Neural cell (in vitro differentiated cells): Measurements from ENCODE around the gene MAN2A2. TPM values are rescaled to one million over a fixed set of nuclear protein-coding genes. Genes with fewer than 3 reads are reported as not detected.
A peak's percentile ranks its signal among the peaks of the same experiment; 100 is the strongest.

Experiments used
- H2AFZ ChIP-seq: fragments of 200-600, 300-800 bp; sonication (generic), shearing (Covaris generic); 2 replicates; pipeline ENCODE4 v1.6.0; 2014; ENCODE audit warnings: low read depth, mild to moderate bottlenecking, antibody characterized with exemption, low read length, moderate library complexity
- H3F3A ChIP-seq: fragments of 200-600 bp; shearing (Covaris generic); 2 replicates; pipeline ENCODE4 v1.6.1; 2016; ENCODE audit warnings: mild to moderate bottlenecking, moderate library complexity, mixed read lengths, antibody characterized with exemption, low read length; ENCODE audit not compliant: insufficient read depth, poor library complexity, severe bottlenecking
- H3K27ac ChIP-seq: fragments of 200-600, 300-800 bp; sonication (generic), shearing (Covaris generic); 2 replicates; pipeline ENCODE4 v1.5.1; 2014; ENCODE audit warnings: mild to moderate bottlenecking, low read length, moderate library complexity
- H3K27me3 ChIP-seq: fragments of 300-800, 200-600 bp; sonication (generic), shearing (Covaris generic); 2 replicates; pipeline ENCODE4 v1.6.0; 2014; ENCODE audit warnings: mild to moderate bottlenecking, low read depth, low read length, moderate library complexity; ENCODE audit not compliant: insufficient read depth
- H3K36me3 ChIP-seq: fragments of 300-800, 200-600 bp; sonication (generic), shearing (Covaris generic); 2 replicates; pipeline ENCODE4 v1.5.1; 2014; ENCODE audit warnings: mild to moderate bottlenecking, antibody characterized with exemption, low read length, moderate library complexity; ENCODE audit not compliant: insufficient read depth
- H3K4me2 ChIP-seq: fragments of 300-800, 200-600 bp; sonication (generic), shearing (Covaris generic); 2 replicates; pipeline ENCODE4 v1.6.0; 2014; ENCODE audit warnings: mild to moderate bottlenecking, low read length
- H3K4me3 ChIP-seq: fragments of 300-800, 200-600 bp; sonication (generic), shearing (Covaris generic); 2 replicates; pipeline ENCODE4 v1.5.1; 2014; ENCODE audit warnings: mild to moderate bottlenecking, low read length, moderate library complexity
- H3K79me2 ChIP-seq: fragments of 200-600 bp; shearing (Covaris generic); replicated peaks from 2 replicates; pipeline ENCODE4 v1.6.0; 2014; ENCODE audit warnings: mild to moderate bottlenecking, low read length, moderate library complexity; ENCODE audit not compliant: insufficient read depth
- H3K9ac ChIP-seq: fragments of 300-800, 200-600 bp; sonication (generic), shearing (Covaris generic); 2 replicates; pipeline ENCODE4 v1.6.1; 2016; ENCODE audit warnings: mild to moderate bottlenecking, low read length, mixed read lengths
- H3K9me2 ChIP-seq: fragments of 200-600 bp; shearing (Covaris generic); 2 replicates; pipeline ENCODE4 v1.6.1; 2016; ENCODE audit warnings: mild to moderate bottlenecking, low read length, mixed read lengths; ENCODE audit not compliant: insufficient read depth
- H3K9me3 ChIP-seq: fragments of 200-600, 300-800 bp; sonication (generic), shearing (Covaris generic); 2 replicates; pipeline ENCODE4 v1.6.1; 2016; ENCODE audit warnings: mild to moderate bottlenecking, mixed run types, low read length, moderate library complexity, mixed read lengths
- H4K20me1 ChIP-seq: fragments of 200-600 bp; shearing (Covaris generic); 2 replicates; pipeline ENCODE4 v1.6.1; 2016; ENCODE audit warnings: mild to moderate bottlenecking, mixed run types; ENCODE audit not compliant: insufficient read depth
- EP300 ChIP-seq: fragments of 450-650 bp; conservative IDR thresholded peaks from 2 replicates; pipeline ENCODE4 v1.6.1; 2014; ENCODE audit warnings: antibody characterized with exemption, mild to moderate bottlenecking, moderate library complexity; ENCODE audit not compliant: poor library complexity, severe bottlenecking
- EZH2 ChIP-seq: fragments of 200-600, 300-800 bp; shearing (Covaris generic), sonication (generic); IDR thresholded peaks from 2 replicates; pipeline ENCODE4 v1.6.1; 2014; ENCODE audit warnings: antibody characterized with exemption, low read length, borderline replicate concordance, mild to moderate bottlenecking; ENCODE audit not compliant: insufficient read depth, poor library complexity, severe bottlenecking
- MXI1 ChIP-seq: fragments of 450-650 bp; conservative IDR thresholded peaks from 2 replicates; pipeline ENCODE4 v1.6.1; 2014; ENCODE audit warnings: antibody characterized with exemption, mild to moderate bottlenecking; ENCODE audit not compliant: poor library complexity, severe bottlenecking
- POLR2AphosphoS5 ChIP-seq: IDR thresholded peaks from 2 replicates; pipeline ENCODE4 v1.6.1; 2012
- RAD21 ChIP-seq: fragments of 450-650 bp; conservative IDR thresholded peaks from 2 replicates; pipeline ENCODE4 v1.6.1; 2014; ENCODE audit warnings: antibody characterized with exemption, mild to moderate bottlenecking, moderate library complexity
- REST ChIP-seq: IDR thresholded peaks from 2 replicates; pipeline ENCODE4 v1.6.1; 2012; ENCODE audit warnings: borderline replicate concordance
- SMC3 ChIP-seq: fragments of 450-650 bp; conservative IDR thresholded peaks from 2 replicates; pipeline ENCODE4 v1.6.1; 2014; ENCODE audit warnings: antibody characterized with exemption, mild to moderate bottlenecking, moderate library complexity; ENCODE audit not compliant: poor library complexity
- TAF1 ChIP-seq: IDR thresholded peaks from 2 replicates; pipeline ENCODE4 v1.6.1; 2012; ENCODE audit warnings: low read depth
- polyA plus RNA-seq: library from polyadenylated mRNA; depleted of rRNA; stranded (reverse); fragments of >200 nt; gene quantifications from 2 replicates; pipeline ENCODE4 v1.2.3, GENCODE V29; 2014
- TF ChIP-seq, protein P1 (sequence below): fragments of 450-650 bp; IDR thresholded peaks from 2 replicates; pipeline ENCODE4 v1.5.1; 2014; ENCODE audit warnings: antibody characterized with exemption, mild to moderate bottlenecking, moderate library complexity; ENCODE audit not compliant: poor library complexity, severe bottlenecking

MAN2A2 gene
- polyA plus RNA-seq, 1 donor from 2014 or later = 59.8 TPM

DNA sequence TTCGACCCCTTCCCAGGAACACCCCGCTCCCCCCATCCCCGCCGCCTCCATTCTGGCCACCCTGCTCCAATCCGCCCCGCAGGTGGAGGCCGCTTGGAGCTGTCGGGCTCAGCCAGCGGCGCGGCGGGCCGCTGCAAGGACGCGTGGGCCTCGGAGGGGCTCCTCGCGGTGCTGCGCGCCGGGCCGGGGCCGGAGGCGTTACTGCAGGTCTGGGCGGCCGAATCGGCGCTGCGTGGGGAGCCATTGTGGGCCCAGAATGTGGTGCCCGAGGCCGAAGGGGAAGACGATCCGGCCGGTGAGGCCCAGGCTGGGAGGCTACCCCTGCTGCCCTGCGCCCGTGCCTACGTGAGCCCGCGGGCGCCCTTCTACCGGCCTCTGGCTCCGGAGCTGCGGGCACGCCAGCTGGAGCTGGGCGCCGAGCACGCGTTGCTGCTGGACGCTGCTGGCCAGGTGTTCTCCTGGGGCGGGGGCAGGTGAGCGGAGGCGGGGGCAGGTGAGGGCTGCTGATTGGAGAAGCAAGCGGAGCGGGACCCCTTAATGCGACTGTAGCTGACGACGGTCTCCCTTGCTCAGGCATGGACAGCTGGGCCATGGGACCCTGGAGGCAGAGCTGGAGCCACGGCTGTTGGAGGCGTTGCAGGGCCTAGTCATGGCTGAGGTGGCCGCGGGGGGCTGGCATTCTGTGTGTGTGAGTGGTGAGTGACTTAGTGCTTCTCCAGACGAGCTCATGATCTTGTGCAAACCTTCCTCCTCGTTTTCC is 54.1 kb downstream of the MAN2A2 start:
- TF ChIP-seq EP300 (no peak), RAD21 (no peak), MXI1 (peak; percentile 14)

DNA sequence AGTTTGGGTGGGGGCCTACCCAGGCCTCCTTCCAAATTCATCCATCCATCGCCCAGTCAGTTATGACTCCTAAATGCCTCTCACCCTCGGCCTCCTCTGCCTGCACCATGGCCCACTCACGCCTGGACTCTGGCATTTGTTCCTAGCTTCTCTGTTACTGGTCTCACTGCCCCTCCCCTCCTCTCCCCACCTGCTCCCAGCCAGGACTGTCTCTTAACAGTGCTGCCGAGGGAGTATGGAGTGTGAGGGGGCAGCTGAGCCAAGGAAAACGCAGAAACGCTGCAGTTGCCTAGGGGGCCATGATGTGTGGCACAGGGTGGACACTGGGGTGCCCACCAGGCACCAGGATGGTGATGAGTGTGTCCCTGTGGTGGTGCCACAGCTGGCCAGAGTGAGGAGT is 54.7 kb downstream of the MAN2A2 start:
- Histone ChIP-seq H3K27ac (no peak overlapping the region), H2AFZ (no peak overlapping the region), H3F3A (no peaks in the 10 kb centered on the region), H3K9me3 (no peaks in the 10 kb centered on the region), H4K20me1 (no peaks in the 10 kb centered on the region), H3K79me2 (no peaks in the 10 kb centered on the region), H3K36me3 (no peaks in the 10 kb centered on the region), H3K4me3 (peak overlapping the region; percentile 65), H3K27me3 (peaks cover 15% of the 10 kb centered on the region), H3K9me2 (no peaks in the 10 kb centered on the region), H3K4me2 (no peak overlapping the region), H3K9ac (no peak overlapping the region)
- TF ChIP-seq, protein P1, sequence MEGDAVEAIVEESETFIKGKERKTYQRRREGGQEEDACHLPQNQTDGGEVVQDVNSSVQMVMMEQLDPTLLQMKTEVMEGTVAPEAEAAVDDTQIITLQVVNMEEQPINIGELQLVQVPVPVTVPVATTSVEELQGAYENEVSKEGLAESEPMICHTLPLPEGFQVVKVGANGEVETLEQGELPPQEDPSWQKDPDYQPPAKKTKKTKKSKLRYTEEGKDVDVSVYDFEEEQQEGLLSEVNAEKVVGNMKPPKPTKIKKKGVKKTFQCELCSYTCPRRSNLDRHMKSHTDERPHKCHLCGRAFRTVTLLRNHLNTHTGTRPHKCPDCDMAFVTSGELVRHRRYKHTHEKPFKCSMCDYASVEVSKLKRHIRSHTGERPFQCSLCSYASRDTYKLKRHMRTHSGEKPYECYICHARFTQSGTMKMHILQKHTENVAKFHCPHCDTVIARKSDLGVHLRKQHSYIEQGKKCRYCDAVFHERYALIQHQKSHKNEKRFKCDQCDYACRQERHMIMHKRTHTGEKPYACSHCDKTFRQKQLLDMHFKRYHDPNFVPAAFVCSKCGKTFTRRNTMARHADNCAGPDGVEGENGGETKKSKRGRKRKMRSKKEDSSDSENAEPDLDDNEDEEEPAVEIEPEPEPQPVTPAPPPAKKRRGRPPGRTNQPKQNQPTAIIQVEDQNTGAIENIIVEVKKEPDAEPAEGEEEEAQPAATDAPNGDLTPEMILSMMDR = no peak
- TF ChIP-seq SMC3 (no peak), MXI1 (no peak), EP300 (no peak), TAF1 (no peak), RAD21 (no peak), EZH2 (no peak), POLR2AphosphoS5 (no peak), REST (no peak)

More for the DNA sequence above, 54.1 kb downstream of the MAN2A2 start:
- no peaks in the 10 kb centered on the region for H4K20me1 ChIP-seq
- no peaks in the 10 kb centered on the region for H3K79me2 ChIP-seq
- H2AFZ ChIP-seq = no peak overlapping the region
- H3K9ac ChIP-seq = peak overlapping the region; percentile 62
- H3K36me3 ChIP-seq = no peaks in the 10 kb centered on the region
- no peak overlapping the region for H3K4me2 ChIP-seq
- peak overlapping the region; percentile 65 for H3K4me3 ChIP-seq
- H3F3A ChIP-seq = no peaks in the 10 kb centered on the region
- H3K9me3 ChIP-seq = no peaks in the 10 kb centered on the region
- no peak overlapping the region for H3K27ac ChIP-seq
- H3K9me2 ChIP-seq = no peaks in the 10 kb centered on the region
- H3K27me3 ChIP-seq = peaks cover 15% of the 10 kb centered on the region
